COR-L47 (cell line): ENCODE results near the gene SDF2L1.
A peak's percentile ranks its signal among the peaks of the same experiment; 100 is the strongest.
"Not testable (repeated sequence)": the region's sequence is repeated elsewhere in the genome, so short reads cannot be mapped to it uniquely, and the experiment has no call there.

ENCODE experiments used
- DNase-seq: peaks from one replicate; lab custom pipeline; 2025; lab: John Stamatoyannopoulos, UW

SDF2L1 gene, protein sequence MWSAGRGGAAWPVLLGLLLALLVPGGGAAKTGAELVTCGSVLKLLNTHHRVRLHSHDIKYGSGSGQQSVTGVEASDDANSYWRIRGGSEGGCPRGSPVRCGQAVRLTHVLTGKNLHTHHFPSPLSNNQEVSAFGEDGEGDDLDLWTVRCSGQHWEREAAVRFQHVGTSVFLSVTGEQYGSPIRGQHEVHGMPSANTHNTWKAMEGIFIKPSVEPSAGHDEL

DNA sequence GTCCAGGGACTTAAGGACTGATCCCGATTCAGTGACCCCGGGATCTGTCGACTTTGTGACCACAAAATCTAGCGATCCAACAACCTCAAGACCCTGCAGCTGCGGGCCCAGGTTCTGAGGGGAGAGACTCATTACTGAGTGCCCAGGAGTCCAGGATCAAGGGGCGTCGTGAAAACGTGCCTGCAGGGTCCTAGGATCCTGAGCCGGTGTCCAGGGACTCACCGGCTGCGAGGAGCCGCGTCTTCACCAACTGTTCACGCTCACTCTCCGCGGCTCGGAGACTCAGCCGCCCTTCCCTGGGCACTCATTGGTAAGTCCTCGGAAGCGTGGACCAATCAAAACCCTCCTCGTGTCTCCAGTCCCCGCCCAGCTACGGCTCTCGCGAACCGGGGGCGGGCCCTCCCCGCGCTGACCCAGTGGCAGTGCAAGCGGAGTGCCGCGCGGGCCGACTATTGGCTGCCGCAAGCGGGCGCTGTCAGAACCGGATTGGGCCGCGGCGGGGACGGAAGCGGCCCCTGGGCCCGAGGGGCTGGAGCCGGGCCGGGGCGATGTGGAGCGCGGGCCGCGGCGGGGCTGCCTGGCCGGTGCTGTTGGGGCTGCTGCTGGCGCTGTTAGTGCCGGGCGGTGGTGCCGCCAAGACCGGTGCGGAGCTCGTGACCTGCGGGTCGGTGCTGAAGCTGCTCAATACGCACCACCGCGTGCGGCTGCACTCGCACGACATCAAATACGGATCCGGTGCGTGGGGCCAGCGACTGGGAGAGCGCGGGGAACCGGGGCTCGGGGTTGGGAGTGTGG is at the start of gene SDF2L1:
SDF2L1 (plus strand) TSS at position 514 of the 795 bp plus-strand sequence; CDS start at position 549, 35 bp downstream.
- peak; percentile 98 for DNase-seq

DNA sequence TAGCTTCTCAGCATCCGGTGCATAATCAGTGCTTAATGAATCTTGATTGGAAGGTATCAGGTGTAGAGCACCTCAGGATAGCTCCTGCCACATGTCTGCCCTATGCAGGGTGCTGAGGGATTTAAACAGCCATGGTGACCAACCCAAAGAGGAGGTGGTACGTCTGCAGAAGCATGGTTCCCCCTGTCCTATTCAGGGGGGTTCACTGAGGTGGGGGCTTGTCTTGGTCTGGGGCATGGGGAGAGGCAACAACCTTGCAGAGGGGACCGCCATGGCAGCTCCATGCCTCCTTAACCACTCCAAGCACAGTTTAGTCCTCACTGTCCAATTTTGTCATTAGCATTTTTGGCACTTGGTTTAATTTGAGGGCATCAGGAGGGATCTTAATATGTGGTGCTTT is 49.7 kb upstream of the SDF2L1 start:
- DNase-seq: no peak

DNA sequence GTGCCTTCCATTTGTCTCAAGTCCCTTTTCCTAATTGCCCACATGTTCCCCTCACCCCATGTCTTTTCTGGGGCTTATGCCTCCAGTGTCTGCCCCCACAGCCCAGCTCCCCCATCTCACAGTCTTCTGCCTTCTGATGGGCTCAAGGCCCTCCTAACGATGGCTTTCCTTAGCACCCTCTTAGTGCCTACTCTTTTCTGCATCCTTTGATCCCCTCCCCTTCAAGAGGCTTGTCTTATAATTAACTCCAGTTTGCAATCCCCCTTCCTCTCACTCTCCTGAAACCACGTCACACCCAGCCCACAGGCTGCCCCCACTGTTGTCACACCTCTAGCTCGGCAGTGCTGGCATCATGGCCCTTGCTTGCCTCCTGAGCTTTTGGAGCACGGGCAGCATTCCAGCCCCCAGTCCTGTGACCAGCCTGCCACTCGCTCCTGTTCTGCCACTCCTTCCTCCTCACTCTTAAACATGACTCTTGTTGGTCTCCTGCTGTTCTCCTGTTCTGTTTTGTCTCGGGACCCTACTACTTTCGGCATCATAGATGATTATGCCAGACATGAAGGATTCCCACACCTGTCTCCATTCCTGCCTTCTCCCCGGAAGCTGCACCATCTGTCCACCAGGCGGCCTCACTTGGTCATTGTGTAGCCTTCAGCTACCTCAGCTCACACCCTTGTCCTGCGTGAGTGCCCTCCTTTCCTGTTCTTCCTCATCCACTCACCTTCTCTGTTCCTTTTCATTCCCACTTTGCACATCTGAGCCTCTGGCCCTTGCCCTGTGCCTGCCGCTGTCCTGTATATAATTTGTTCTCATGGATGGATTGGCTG is 48.5 kb upstream of the SDF2L1 start:
- no peak for DNase-seq

DNA sequence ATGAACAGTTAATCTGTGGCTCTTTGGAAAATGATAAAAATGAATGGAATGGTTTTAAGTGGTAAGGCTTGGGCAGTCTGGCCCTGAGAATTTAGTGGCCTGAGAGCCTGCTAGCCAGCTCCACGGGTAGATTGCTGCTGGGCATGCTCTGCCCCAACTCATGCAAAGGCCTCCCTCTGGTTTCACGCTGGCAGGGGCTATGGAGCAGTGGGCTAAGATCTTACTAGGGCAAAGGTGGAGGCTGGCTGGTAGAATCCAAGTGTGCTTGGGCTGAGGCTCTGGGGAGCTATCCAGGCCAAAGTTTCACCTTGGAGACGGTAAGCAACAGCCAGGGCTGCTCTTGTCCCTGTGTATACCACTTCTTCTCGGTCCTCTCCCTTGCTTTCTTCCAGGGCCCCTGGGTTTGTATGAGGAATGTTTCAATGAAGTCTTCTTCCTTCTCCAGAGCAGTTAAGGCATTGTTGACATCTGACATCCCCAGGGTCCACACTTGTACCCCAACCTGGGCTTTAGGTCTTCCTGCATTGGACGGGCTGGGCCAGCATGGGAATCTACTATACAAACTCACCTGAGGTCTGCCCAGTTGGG is 47.1 kb upstream of the SDF2L1 start:
- DNase-seq: no peak

DNA sequence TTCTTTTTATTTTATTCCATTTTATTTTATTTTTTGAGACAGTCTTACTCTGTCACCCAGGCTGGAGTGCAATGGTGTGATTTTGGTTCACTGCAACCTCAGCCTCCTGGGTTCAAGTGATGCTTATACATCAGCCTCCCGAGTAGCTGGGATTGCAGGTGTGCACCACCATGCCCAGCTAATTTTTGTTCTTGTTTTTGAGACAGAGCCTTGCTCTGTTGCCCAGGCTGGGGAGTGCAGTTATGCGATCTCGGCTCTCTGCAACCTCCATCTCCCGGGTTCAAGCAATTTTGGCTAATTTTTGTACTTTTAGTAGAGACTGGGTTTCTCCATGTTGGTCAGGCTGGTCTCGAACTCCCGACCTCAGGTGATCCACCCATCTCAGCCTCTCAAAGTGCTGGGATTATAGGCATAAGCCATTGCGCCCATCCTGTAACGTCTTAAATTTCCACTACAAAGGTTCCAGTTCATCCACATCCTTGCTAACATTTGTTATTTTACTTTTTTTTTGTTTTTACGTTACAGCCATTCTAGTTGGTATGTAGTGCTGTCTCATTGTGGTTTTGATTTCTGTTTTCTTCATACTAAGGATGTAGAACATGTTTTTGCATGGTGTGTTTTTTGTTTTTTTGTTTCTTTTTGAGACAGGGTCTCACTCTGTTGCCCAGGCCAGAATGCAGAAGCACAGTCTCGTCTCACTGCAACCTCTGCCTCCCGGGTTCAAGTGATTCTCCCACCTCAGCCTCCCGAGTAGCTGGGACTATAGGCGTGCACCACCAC is 45.6 kb upstream of the SDF2L1 start:
- DNase-seq: not testable (repeated sequence)

DNA sequence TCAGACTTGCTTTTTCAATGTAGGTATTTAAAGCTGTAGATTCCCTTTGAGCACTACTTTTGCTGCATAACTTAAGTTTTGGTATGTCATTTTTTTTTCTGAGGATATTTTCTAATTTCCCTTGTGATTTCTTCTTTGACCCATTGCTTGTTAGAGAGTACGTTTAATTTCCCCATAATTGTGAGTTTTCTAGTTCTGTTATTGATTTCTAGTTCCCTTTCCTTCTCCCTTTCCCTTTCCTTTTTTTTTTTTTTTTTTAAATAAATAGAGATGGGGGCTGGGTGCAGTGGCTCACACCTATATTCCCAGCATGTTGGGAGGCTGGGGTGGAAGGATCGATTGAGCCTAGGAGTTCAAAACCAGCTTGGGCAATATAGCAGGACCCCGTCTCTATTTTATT is 43.8 kb upstream of the SDF2L1 start:
- DNase-seq: no peak

DNA sequence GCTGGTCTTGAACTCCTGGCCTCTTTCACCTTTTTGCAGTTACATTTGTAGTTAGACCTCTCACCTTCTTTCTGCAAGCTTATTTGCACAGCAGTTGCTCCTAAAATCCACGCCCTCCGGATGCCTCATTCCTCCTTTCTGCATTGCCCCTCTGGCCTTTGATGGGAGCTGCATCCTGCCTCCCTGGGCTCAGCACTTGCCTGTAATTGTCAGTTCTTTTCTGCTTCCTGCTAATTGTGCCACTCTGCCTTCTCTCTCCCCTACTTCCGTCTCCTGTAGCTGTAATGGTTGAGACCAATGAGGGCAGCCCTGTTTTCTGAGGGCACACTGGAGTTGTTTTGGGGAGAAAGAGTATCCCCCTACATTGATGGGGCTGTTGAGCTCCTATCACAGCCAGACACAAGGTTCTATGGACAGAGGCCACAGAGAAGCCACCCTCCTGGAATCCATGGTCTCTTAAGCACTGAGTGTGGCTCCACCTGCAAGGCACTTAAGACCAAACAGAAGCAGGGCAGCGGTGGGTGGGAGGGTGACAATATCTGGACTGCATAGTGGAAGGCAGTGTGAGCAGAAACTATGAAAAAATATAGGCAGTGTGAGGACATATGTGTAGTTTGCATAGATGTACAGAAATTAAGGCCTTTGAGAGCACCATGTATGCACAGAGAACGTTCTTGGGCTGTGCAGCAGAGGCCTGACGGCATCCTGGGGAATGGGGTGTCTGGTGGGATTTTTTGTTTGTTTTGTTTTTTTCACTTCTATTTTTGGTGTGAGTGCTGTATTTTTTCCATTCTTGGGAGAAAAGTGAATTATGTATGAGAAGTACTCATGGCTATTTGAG is 42.8 kb upstream of the SDF2L1 start:
- no peak for DNase-seq

DNA sequence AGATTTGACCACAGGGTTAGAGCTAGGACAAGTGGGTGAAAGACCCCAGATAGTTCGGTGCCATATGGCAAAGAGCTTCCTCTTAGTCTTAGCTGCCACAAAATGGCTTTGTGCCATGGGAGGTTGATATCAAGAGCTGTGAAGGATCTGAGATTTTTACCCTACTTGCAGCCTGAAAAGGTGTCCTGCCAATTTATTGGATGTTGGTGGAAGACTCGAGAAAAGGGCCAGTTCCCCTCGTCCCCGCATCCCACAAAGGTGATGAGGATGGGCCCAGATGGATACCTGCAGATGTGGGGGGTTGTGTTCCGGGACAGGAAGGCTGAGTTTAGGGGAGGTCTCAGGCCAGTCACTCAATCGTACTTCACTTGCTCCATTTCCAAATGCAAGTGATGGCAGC is 39.5 kb upstream of the SDF2L1 start:
- no peak for DNase-seq

DNA sequence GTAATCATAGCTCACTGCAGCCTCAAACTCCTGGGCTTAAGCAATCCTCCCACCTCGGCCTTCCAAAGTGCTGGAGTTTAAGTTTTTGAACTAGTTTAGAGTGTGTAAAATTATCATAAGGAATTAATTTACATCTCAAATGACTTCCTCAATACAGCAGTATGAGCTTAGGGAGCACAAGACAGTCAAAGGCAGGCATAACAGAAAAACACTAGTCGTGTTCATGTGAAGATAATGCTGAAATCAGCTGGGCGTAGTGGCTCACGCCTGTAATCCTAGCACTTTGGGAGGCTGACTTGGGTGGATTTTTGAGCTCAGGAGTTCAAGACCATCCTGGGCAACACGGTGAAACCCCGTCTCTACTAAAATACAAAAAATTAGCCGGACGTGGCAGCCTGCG is 38.1 kb upstream of the SDF2L1 start:
- DNase-seq: no peak

DNA sequence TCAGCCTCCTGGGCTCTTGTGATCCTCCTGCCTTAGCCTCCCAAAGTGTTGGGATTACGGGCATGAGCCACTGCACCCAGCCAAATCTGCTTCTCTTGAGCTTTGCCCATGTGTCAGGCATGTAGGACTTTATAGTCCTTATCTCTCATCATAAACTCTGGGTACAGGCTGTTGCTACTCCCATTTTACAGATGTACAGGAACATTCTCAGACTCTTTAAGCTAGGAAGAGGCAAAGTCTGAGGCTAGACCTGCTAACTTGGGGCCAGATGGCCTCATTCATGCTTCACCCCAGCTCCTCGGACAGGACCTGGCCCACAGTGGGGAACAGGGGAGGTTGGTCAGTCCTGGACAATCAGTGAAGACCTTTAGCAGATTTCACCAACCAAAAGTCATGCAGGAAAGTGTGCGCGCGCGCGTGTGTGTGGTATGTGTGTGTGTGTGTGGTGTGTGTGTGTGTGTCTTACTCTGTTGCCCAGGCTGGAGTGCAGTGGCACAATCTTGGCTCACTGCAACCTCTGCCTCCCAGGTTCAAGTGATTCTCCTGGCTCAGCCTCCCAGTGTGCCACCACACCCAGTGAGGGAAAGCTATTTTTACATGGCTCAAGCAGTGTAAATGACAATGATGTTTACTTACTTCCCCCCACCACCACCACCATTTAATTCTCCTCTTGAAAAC is 36.1 kb upstream of the SDF2L1 start:
- DNase-seq: no peak

DNA sequence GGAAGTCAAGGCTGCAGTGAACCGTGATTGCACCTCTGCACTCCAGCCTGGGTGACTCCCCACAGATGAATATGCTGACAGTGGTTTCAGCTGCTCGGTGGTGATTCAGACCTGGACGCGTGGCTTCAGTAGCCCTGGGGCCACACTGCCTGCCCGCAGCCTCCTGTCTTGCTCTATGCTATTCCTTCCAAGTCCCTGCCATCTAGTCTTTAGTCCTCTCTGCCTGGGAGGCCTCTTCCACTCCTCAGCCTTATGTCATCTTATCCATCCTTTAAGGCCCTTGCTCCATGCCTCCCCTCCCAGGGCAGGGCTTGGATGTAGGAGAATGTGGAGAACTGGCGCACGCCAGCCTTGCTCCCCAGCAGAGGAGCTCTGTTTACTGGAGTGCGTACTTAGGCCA is 35.3 kb upstream of the SDF2L1 start:
- DNase-seq: no peak

DNA sequence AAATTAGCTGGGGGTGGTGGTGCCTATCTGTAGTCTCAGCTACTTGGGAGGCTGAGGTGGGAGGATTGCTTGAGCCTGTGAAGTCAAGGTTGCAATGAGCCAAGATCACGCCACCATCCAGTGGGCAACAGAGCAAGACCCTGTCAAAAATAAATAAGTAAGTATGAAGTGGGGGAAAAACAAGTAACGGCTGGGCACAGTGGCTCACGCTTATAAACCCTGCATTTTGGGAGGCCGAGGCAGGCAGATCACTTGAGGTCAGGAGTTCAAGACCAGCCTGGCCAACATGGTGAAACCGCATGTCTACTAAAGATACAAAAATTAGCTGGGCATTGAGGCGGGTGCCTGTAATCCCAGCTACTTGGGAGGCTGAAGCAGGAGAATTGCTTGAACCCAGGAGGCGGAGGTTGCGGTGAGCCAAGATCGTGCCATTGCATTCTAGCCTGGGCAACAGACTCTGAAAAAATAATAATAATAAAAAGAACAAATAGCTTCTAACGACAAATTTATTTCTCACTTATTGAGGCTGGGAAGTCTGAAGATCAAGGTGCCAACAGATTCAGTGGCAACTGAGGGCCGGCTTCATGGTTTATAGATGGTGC is 32.4 kb upstream of the SDF2L1 start:
- DNase-seq: not testable (repeated sequence)

DNA sequence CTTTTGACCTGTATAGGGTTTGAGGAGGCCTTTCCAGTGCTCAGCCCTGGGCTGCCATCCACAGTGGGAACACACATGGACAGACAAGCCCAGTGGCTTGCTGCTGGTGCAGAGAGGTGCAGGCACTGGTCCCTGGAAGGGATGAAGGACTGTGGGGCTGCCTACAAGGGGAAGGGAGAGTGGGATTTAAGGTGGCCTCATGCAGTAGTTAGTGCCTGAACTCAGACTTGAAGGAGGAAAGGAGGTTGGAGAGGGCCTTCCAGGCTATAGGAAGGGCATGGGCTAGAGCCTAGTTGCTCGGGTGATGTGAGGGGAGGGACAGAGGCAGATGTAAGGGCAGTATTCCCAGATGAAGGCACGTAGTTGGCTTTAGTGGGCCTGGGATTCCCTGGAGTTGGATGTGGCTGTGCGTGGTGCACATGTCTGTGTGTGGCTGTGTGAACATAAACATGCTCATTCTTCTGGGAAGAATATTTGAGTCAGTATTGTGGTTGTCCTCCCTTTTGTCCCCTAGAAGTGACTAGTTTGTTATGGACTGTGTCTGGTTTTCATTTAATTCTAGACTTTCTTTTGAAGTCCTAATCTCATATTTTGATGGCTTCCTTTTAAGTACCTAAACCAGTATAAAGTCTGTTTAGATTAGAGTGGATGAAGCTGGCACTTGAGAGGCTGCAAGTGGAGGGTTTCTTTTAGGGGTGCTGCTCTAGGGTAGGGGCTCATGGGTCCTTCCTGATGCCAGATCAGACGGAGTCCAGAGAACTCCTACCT is 30.7 kb upstream of the SDF2L1 start:
- no peak for DNase-seq

DNA sequence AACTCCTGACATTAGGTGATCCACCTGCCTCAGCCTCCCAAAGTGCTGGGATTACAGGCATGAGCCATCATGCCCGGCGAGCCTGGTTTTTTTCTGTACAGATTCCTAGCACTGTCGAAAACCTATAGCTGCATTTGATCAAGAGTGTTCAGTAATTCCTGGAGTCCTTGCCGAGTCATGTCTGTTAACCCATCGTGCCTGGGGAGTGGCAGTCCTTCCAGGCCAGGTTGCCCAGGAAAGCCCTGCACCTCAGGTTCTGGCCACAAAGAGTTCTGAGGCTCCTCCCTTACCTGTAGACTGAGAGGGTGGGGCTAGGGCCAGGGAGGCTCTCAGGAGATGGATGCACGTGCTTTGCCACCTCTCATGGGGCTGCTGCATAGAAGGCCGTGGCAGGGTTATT is 29.2 kb upstream of the SDF2L1 start:
- no peak for DNase-seq

DNA sequence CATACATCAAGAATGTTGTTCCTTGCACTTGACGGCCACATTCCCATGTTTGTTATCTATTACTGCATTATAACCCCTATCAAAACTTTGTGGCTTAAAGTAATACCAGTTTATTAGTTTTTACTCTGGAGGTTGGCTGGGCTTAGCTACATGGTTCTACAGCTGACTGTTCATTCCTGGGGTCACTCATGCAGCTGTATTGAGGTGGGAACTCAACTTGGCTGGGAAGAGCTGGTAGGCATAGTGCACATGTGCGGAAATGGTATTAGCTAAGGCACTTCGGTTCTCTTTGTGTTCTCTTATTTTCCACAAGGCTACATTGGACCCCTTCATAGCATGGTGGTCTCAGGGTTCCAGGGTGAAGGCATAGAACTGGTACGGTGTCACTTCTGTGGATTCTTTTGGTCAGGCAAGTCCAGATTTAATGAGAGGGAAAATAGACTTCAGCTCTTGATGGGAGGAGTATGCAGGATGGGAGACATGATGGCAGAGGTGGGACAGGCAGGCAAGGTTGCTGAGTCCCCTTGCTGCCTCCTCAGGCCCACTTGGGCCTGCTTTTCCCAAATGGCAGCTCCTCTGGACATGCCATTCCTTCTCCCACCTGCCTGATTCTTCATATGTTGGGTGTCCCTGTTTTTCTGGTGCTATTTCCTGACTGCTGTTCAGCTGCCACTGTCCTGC is 28.4 kb upstream of the SDF2L1 start:
- no peak for DNase-seq

DNA sequence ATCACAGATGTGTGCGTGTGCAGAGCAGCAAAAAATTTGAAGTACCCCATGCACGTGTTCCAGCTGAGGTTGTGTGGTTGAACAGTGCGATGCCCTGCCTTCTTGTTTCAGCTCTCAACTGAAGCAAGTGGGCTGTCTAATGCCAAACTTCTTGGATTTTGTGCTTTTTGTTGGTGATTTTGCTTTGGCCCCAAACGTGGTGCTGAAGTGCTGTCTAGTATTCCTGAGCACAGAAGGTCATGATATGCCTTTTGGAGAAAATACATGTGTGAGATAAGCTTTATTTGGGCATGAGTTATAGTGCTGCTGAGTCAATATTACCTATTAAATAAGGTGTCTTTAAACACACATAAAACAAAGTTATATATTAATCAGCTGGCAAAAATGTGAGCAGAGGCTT is 26.4 kb upstream of the SDF2L1 start:
- no peak for DNase-seq

DNA sequence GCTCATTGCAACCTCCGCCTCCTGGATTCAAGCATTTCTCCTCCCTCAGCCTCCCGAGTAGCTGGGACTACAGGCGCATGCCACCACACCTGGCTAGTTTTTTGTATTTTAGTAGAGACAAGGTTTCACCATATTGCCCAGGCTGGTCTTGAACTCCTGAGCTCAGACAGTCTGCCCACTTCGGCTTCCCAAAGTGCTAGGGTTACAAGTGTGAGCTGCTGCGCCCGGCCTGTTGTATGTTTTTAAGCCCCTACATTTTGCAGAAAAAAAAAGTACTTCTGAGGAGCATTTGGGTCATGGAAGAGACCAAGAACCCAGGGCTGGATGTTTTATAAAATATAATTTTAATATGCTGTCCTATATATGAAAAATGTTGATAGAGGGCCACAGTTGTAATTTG is 24.8 kb upstream of the SDF2L1 start:
- not testable (repeated sequence) for DNase-seq

DNA sequence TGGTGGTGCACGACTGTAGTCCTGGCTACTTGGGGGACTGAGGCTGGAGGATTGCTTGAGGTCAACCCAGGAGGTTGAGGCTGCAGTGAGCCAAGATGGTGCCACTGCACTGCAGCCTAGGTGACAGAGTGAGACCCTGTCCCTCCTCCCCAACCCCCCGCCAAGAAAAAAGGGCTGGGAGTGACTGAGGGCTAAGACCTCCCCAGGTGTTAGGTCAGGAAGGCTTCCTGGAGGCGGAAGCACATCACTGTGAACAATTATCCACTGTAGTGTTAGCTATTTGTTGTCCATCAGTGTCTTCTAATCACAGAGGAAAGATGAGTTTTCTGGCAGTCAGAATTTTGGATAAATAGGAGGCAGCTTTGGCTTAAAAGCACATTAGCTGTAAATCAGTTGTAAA is 21.1 kb upstream of the SDF2L1 start:
- no peak for DNase-seq
